Measurements from ENCODE around the gene RAB3GAP1. TPM values are rescaled to one million over a fixed set of nuclear protein-coding genes. Genes with fewer than 3 reads are reported as not detected.

Gene RAB3GAP1
- total and polyA plus RNA-seq, 12 donors, result 17.5 to 64.2 (median 50.9) TPM

- H3K4me3 ChIP-seq, result no peak overlapping the region
- no peaks in the 10 kb centered on the region for H3K4me1 ChIP-seq
- 91 to 94% methylated on average over 2 of the region's 2 CpGs for WGBS, 2 donors
- H3K27me3 ChIP-seq, result no peaks in the 10 kb centered on the region
- DNase-seq (no peak), ATAC-seq (no peak)
- intact Hi-C loops (cut with DNase I), result no loop called here
- H3K9me3 ChIP-seq, result no peaks in the 10 kb centered on the region
- no peak overlapping the region for H3K27ac ChIP-seq
- peaks cover 0 to 100% (median 59%) of the 10 kb centered on the region in 9 donors for H3K36me3 ChIP-seq
- no peak for TF ChIP-seq CTCF (IDR thresholded peaks at IDR 0.05)
Measured at GRCh38 chr2:135163306-135163705, 111.2 kb downstream of the RAB3GAP1 start.

GRCh38 chr2:135163901-135164300, 111.8 kb downstream of the RAB3GAP1 start:
- no peak for DNase-seq
- ATAC-seq, result no peak
- WGBS, 2 donors, result 93 to 94% methylated on average over 5 of the region's 5 CpGs
- no peak overlapping the region for H3K4me3 ChIP-seq
- no peaks in the 10 kb centered on the region for H3K27me3 ChIP-seq
- H3K4me1 ChIP-seq, result no peaks in the 10 kb centered on the region
- H3K27ac ChIP-seq, result no peak overlapping the region
- H3K36me3 ChIP-seq, result peaks cover 0 to 100% (median 59%) of the 10 kb centered on the region in 9 donors
- intact Hi-C loops (cut with DNase I), result no loop called here
- TF ChIP-seq CTCF (IDR thresholded peaks at IDR 0.05), result no peak
- H3K9me3 ChIP-seq, result no peaks in the 10 kb centered on the region

- WGBS, 2 donors, result 72% methylated on average over 3 of the region's 3 CpGs
- ATAC-seq, result no peak
- intact Hi-C loops (cut with DNase I), result no loop called here
Measured at GRCh38 chr2:135164431-135164830, 112.3 kb downstream of the RAB3GAP1 start.

DNA sequence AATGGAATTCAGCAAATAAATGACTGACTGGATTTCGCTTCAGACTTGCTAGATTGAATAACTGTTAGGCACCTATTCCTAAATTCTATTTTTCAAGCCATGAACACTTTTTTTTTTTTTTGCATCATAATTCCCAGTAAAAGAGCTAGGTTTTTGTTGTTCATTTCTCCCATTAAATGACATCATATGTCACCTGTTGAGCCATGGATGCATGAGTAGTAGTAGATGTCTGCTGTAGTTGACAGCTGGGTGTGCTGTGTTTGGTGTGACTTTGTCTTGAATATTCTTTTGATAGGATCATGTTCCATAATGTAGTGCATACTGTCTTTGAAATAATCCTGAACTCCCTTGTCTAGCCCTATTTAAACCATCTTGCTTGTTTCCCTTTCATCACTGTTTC, 115.2 kb downstream of the RAB3GAP1 start:
- DNase-seq (no peak), ATAC-seq (no peak)
- no peak overlapping the region for H3K27ac ChIP-seq
- no peak for TF ChIP-seq CTCF (IDR thresholded peaks at IDR 0.05)
- H3K4me1 ChIP-seq, result no peaks in the 10 kb centered on the region
- H3K9me3 ChIP-seq, result no peaks in the 10 kb centered on the region
- intact Hi-C loops (cut with DNase I), result no loop called here
- no peak overlapping the region for H3K4me3 ChIP-seq
- no peaks in the 10 kb centered on the region for H3K27me3 ChIP-seq
- 97 to 100% methylated on average over 1 of the region's 1 CpG for WGBS, 2 donors
- peaks cover 0 to 100% (median 74%) of the 10 kb centered on the region in 9 donors for H3K36me3 ChIP-seq

More at GRCh38 chr2:135164431-135164830, 112.3 kb downstream of the RAB3GAP1 start:
- no peak overlapping the region for H3K4me3 ChIP-seq
- TF ChIP-seq CTCF (IDR thresholded peaks at IDR 0.05), result no peak
- H3K4me1 ChIP-seq, result no peaks in the 10 kb centered on the region
- H3K9me3 ChIP-seq, result no peaks in the 10 kb centered on the region
- no peaks in the 10 kb centered on the region for H3K27me3 ChIP-seq
- H3K27ac ChIP-seq, result no peak overlapping the region
- H3K36me3 ChIP-seq, result peaks cover 0 to 100% (median 64%) of the 10 kb centered on the region in 9 donors
- no peak for DNase-seq

Measured in heart right ventricle (tissue), 16 donors.